Esophagus (tissue), 2 donors: Measurements from ENCODE around the gene AKAP8. TPM values are rescaled to one million over a fixed set of nuclear protein-coding genes. Genes with fewer than 3 reads are reported as not detected.
A peak's percentile ranks its signal among the peaks of the same experiment; 100 is the strongest.

Experiments used
- H3K27ac ChIP-seq, 2 donors: one replicate each; pipeline ENCODE4 v1.5.1; 2013; ENCODE audit warnings: low read depth in 2 of 2, mild to moderate bottlenecking in 2 of 2, inconsistent platforms in 1 of 2, low read length in 1 of 2, moderate library complexity in 1 of 2
- H3K27me3 ChIP-seq, 2 donors: one replicate each; pipeline ENCODE4 v1.6.1; 2013; ENCODE audit warnings: low read length in 2 of 2, control low read depth in 1 of 2, mild to moderate bottlenecking in 1 of 2; ENCODE audit not compliant: insufficient read depth in 2 of 2, control insufficient read depth in 1 of 2
- H3K36me3 ChIP-seq, 2 donors: one replicate each; pipeline ENCODE4 v1.6.1; 2013; ENCODE audit warnings: low read length in 1 of 2; ENCODE audit not compliant: control insufficient read depth in 2 of 2, insufficient read depth in 2 of 2
- H3K4me1 ChIP-seq, 2 donors: one replicate each; pipeline ENCODE4 v1.6.1; 2013; ENCODE audit warnings: low read length in 1 of 2; ENCODE audit not compliant: control insufficient read depth in 2 of 2, insufficient read depth in 2 of 2
- H3K4me3 ChIP-seq, 2 donors: one replicate each; pipeline ENCODE4 v1.5.1; 2013; ENCODE audit warnings: low read length in 2 of 2, mild to moderate bottlenecking in 2 of 2, low read depth in 1 of 2, moderate library complexity in 1 of 2
- H3K9me3 ChIP-seq, 2 donors: one replicate each; pipeline ENCODE4 v1.6.1; 2013; ENCODE audit warnings: mild to moderate bottlenecking in 2 of 2, low read depth in 1 of 2, low read length in 1 of 2, moderate library complexity in 1 of 2; ENCODE audit not compliant: control insufficient read depth in 2 of 2, insufficient read depth in 1 of 2
- WGBS, 2 donors: extraction: QIAGEN DNeasy Blood & Tissue Kit; methylation state at CpG; one replicate each; pipeline ENCODE4 v1.1.7; 2013; 5-methylcytosine and 5-hydroxymethylcytosine counted together
- polyA plus RNA-seq, 2 donors: library from polyadenylated mRNA; stranded (reverse); fragments of 200-250 nt; gene quantifications; one replicate each; pipeline ENCODE4 v1.2.3, GENCODE V29; 2013
- donor health status: healthy with polysubstance abuse.
- donor health status: Bipolar disorder and iron deficiency.

The AKAP8 gene
- polyA plus RNA-seq, 2 donors = 13.1 to 15.0 TPM

- H3K4me1 ChIP-seq = peaks cover 8 to 9% of the 10 kb centered on the region in 2 donors
- H3K27me3 ChIP-seq = no peaks in the 10 kb centered on the region
- no peaks in the 10 kb centered on the region for H3K36me3 ChIP-seq
- 1 to 2% methylated on average over 48 to 56 of the region's 56 CpGs for WGBS, 2 donors
- H3K27ac ChIP-seq = peak overlapping the region; percentile 95 to 96
- no peaks in the 10 kb centered on the region for H3K9me3 ChIP-seq
- peak overlapping the region; percentile 72 to 73 for H3K4me3 ChIP-seq
Observed at GRCh38 chr19:15379999-15380647, 536 bp upstream of the AKAP8 start.

- H3K4me3 ChIP-seq = peak overlapping the region; percentile 72 to 98
- WGBS, 2 donors = 0 to 1% methylated on average over 22 of the region's 22 CpGs
- H3K27ac ChIP-seq = peak overlapping the region; percentile 95 to 98
- H3K4me1 ChIP-seq = peaks cover 9 to 13% of the 10 kb centered on the region in 2 donors
- peaks cover 5 to 8% of the 10 kb centered on the region in 2 donors for H3K36me3 ChIP-seq
- H3K27me3 ChIP-seq = no peaks in the 10 kb centered on the region
- no peaks in the 10 kb centered on the region for H3K9me3 ChIP-seq
Observed at GRCh38 chr19:15378534-15379082, 979 bp downstream of the AKAP8 start.

GRCh38 chr19:15374796-15375440 lies 4.7 kb downstream of the AKAP8 start:
- no peak overlapping the region for H3K4me3 ChIP-seq

GRCh38 chr19:15374105-15374651 lies 5.4 kb downstream of the AKAP8 start:
- no peak overlapping the region for H3K4me3 ChIP-seq
- H3K27me3 ChIP-seq = no peaks in the 10 kb centered on the region
- H3K36me3 ChIP-seq = peaks cover 10 to 40% of the 10 kb centered on the region in 2 donors
- WGBS, 2 donors = 73 to 74% methylated on average over 21 of the region's 21 CpGs
- H3K27ac ChIP-seq = peak overlapping the region in 1 of 2 donors; percentile 15
- H3K9me3 ChIP-seq = no peaks in the 10 kb centered on the region
- H3K4me1 ChIP-seq = peaks cover 9 to 13% of the 10 kb centered on the region in 2 donors

More at GRCh38 chr19:15374796-15375440, 4.7 kb downstream of the AKAP8 start:
- H3K27ac ChIP-seq = peak overlapping the region in 1 of 2 donors; percentile 17
- 62 to 70% methylated on average over 24 of the region's 24 CpGs for WGBS, 2 donors
- peaks cover 9 to 13% of the 10 kb centered on the region in 2 donors for H3K4me1 ChIP-seq
- H3K9me3 ChIP-seq = no peaks in the 10 kb centered on the region
- H3K27me3 ChIP-seq = no peaks in the 10 kb centered on the region
- peaks cover 10 to 33% of the 10 kb centered on the region in 2 donors for H3K36me3 ChIP-seq

- H3K27me3 ChIP-seq = no peaks in the 10 kb centered on the region
- H3K36me3 ChIP-seq = peaks cover 10 to 45% of the 10 kb centered on the region in 2 donors
- no peak overlapping the region for H3K27ac ChIP-seq
- no peak overlapping the region for H3K4me3 ChIP-seq
- WGBS, 2 donors = 88 to 91% methylated on average over 22 of the region's 22 CpGs
- H3K4me1 ChIP-seq = peaks cover 9 to 13% of the 10 kb centered on the region in 2 donors
- no peaks in the 10 kb centered on the region for H3K9me3 ChIP-seq
Observed at GRCh38 chr19:15373644-15374043, 5.9 kb downstream of the AKAP8 start.

- Histone ChIP-seq H3K4me1 (peaks cover 9 to 13% of the 10 kb centered on the region in 2 donors), H3K27ac (no peak overlapping the region), H3K4me3 (no peak overlapping the region), H3K27me3 (no peaks in the 10 kb centered on the region), H3K9me3 (no peaks in the 10 kb centered on the region), H3K36me3 (peaks cover 10 to 53% of the 10 kb centered on the region in 2 donors)
- WGBS, 2 donors = 94 to 95% methylated on average over 27 to 30 of the region's 30 CpGs
Observed at GRCh38 chr19:15372891-15373301, 6.7 kb downstream of the AKAP8 start.

- no peaks in the 10 kb centered on the region for H3K27me3 ChIP-seq
- H3K36me3 ChIP-seq = peaks cover 10 to 57% of the 10 kb centered on the region in 2 donors
- no peaks in the 10 kb centered on the region for H3K9me3 ChIP-seq
- H3K4me3 ChIP-seq = no peak overlapping the region
- peaks cover 5 to 13% of the 10 kb centered on the region in 2 donors for H3K4me1 ChIP-seq
- no peak overlapping the region for H3K27ac ChIP-seq
- WGBS, 2 donors = 93% methylated on average over 14 of the region's 14 CpGs
Observed at GRCh38 chr19:15372470-15372869, 7.1 kb downstream of the AKAP8 start.

GRCh38 chr19:15371786-15372380 lies 7.7 kb downstream of the AKAP8 start:
- Histone ChIP-seq H3K27ac (no peak overlapping the region), H3K27me3 (no peaks in the 10 kb centered on the region), H3K9me3 (no peaks in the 10 kb centered on the region), H3K4me1 (peaks cover 2 to 8% of the 10 kb centered on the region in 2 donors), H3K4me3 (no peak overlapping the region), H3K36me3 (peaks cover 10 to 57% of the 10 kb centered on the region in 2 donors)
- 88 to 90% methylated on average over 17 of the region's 17 CpGs for WGBS, 2 donors

- peaks cover 2 to 6% of the 10 kb centered on the region in 2 donors for H3K4me1 ChIP-seq
- H3K36me3 ChIP-seq = peaks cover 10 to 57% of the 10 kb centered on the region in 2 donors
- H3K27me3 ChIP-seq = no peaks in the 10 kb centered on the region
- no peaks in the 10 kb centered on the region for H3K9me3 ChIP-seq
- no peak overlapping the region for H3K27ac ChIP-seq
- no peak overlapping the region for H3K4me3 ChIP-seq
- 96 to 97% methylated on average over 7 of the region's 7 CpGs for WGBS, 2 donors
Observed at GRCh38 chr19:15371119-15371518, 8.5 kb downstream of the AKAP8 start.
